ENCODE measurements around the gene GAB2. TPM values are rescaled to one million over a fixed set of nuclear protein-coding genes. Genes with fewer than 3 reads are reported as not detected.

Gene GAB2
- total RNA-seq, 4 donors from 2014 or later: 39.6 to 57.3 (median 46.6) TPM

- Histone ChIP-seq H3K36me3 (no peaks in the 10 kb centered on the region), H3K27me3 (no peaks in the 10 kb centered on the region), H3K9me3 (no peaks in the 10 kb centered on the region), H3K4me1 (peaks cover 0 to 56% (median 0%) of the 10 kb centered on the region in 4 donors), H3K27ac (no peak overlapping the region), H3K4me3 (no peak overlapping the region)
- TF ChIP-seq EP300 (IDR thresholded peaks at IDR 0.05): no peak
- no peak for TF ChIP-seq POLR2A (IDR thresholded peaks at IDR 0.05)
- TF ChIP-seq, protein P1, sequence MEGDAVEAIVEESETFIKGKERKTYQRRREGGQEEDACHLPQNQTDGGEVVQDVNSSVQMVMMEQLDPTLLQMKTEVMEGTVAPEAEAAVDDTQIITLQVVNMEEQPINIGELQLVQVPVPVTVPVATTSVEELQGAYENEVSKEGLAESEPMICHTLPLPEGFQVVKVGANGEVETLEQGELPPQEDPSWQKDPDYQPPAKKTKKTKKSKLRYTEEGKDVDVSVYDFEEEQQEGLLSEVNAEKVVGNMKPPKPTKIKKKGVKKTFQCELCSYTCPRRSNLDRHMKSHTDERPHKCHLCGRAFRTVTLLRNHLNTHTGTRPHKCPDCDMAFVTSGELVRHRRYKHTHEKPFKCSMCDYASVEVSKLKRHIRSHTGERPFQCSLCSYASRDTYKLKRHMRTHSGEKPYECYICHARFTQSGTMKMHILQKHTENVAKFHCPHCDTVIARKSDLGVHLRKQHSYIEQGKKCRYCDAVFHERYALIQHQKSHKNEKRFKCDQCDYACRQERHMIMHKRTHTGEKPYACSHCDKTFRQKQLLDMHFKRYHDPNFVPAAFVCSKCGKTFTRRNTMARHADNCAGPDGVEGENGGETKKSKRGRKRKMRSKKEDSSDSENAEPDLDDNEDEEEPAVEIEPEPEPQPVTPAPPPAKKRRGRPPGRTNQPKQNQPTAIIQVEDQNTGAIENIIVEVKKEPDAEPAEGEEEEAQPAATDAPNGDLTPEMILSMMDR (IDR thresholded peaks at IDR 0.05): no peak
- no peak for DNase-seq (ENCODE audit: low spot score in 2 of 2)
- WGBS, 2 donors: 85 to 86% methylated on average over 1 of the region's 1 CpG
Measured at GRCh38 chr11:78395597-78395996, 22.0 kb downstream of the GAB2 start.

- no peaks in the 10 kb centered on the region for H3K9me3 ChIP-seq
- TF ChIP-seq POLR2A (IDR thresholded peaks at IDR 0.05): no peak
- TF ChIP-seq EP300 (IDR thresholded peaks at IDR 0.05): no peak
- TF ChIP-seq, protein P1 (IDR thresholded peaks at IDR 0.05): no peak
- H3K36me3 ChIP-seq: no peaks in the 10 kb centered on the region
- no peaks in the 10 kb centered on the region for H3K27me3 ChIP-seq
- H3K27ac ChIP-seq: no peak overlapping the region
- 54 to 65% methylated on average over 2 of the region's 2 CpGs for WGBS, 2 donors
- H3K4me3 ChIP-seq: no peak overlapping the region
- peaks cover 0 to 49% (median 0%) of the 10 kb centered on the region in 4 donors for H3K4me1 ChIP-seq
- DNase-seq (ENCODE audit: low spot score in 2 of 2): no peak
Measured at GRCh38 chr11:78392854-78393253, 24.8 kb downstream of the GAB2 start.

DNA sequence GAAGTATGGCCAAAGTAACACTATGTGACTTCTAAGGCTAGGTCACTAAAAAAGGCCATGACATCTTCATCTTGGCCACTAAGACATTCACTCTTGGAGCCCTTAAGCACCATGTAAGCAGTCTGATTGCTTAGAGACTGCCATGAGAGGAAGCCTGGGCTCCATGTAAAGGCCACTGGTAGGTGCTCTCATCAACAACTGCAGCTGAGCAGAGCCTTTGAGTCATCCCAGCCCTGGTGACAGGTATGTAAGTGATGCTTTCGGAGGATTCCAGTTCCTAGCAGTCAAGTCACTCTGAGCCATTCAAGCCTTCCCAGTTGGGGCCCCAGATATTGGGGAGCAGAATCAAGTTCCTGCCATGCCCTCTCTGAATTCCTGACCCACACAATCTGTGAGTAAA, 26.2 kb downstream of the GAB2 start:
- 100% methylated on average over 1 of the region's 1 CpG for WGBS, 2 donors
- TF ChIP-seq, protein P1 (IDR thresholded peaks at IDR 0.05): no peak
- TF ChIP-seq POLR2A (IDR thresholded peaks at IDR 0.05) (no peak), EP300 (IDR thresholded peaks at IDR 0.05) (no peak)
- DNase-seq (ENCODE audit: low spot score in 2 of 2): no peak
- Histone ChIP-seq H3K27me3 (no peaks in the 10 kb centered on the region), H3K4me3 (no peak overlapping the region), H3K36me3 (no peaks in the 10 kb centered on the region), H3K9me3 (no peaks in the 10 kb centered on the region), H3K4me1 (peaks cover 0 to 37% (median 0%) of the 10 kb centered on the region in 4 donors), H3K27ac (no peak overlapping the region)

GRCh38 chr11:78390809-78391208, 26.8 kb downstream of the GAB2 start:
- H3K36me3 ChIP-seq: no peaks in the 10 kb centered on the region
- H3K9me3 ChIP-seq: no peaks in the 10 kb centered on the region
- DNase-seq (ENCODE audit: low spot score in 2 of 2): no peak
- WGBS, 2 donors: 72 to 74% methylated on average over 5 of the region's 5 CpGs
- no peak overlapping the region for H3K4me3 ChIP-seq
- H3K27me3 ChIP-seq: no peaks in the 10 kb centered on the region
- H3K27ac ChIP-seq: no peak overlapping the region
- no peak for TF ChIP-seq POLR2A (IDR thresholded peaks at IDR 0.05)
- TF ChIP-seq, protein P1 (IDR thresholded peaks at IDR 0.05): no peak
- TF ChIP-seq EP300 (IDR thresholded peaks at IDR 0.05): no peak
- H3K4me1 ChIP-seq: peaks cover 0 to 33% (median 0%) of the 10 kb centered on the region in 4 donors

DNA sequence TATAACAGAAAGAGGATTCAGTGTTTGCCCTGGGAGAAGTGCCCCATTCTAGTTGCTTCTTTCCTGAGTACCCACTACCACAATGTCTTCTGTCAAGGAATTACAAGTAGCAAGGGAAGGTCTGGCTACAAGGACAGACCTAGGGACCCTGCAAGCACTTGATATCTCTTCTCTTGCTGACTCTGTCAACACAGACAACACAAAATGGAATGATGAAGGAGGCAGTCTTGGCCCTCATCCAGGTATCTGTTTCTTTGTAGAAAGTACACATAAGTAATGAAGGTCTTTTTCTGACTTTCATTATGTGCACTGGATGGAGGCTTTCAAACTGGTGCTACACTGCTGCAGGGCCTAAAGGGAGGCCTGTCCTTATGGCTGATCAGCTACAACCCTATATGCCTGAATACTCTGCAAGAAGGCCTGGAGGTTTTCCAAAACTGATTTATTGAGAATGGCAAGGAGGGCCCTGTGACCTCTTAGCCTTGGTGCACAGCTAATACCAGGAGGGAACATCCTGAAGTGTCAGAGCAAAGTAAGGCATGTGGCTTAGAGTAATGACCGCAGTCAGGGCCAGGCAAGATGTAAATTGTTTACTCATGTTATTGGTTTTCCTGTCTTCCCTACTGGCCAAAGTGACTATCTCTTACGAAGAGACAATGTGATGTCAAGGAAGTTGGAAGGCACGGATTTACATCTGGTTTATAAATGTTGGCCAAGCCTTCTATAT, 31.2 kb downstream of the GAB2 start:
- Histone ChIP-seq H3K27me3 (no peaks in the 10 kb centered on the region), H3K9me3 (peaks cover 0 to 12% (median 0%) of the 10 kb centered on the region in 4 donors), H3K27ac (no peak overlapping the region), H3K36me3 (peaks cover 0 to 23% (median 0%) of the 10 kb centered on the region in 3 donors), H3K4me3 (no peak overlapping the region), H3K4me1 (peaks cover 0 to 18% (median 3%) of the 10 kb centered on the region in 4 donors)
- TF ChIP-seq EP300 (IDR thresholded peaks at IDR 0.05) (no peak), POLR2A (IDR thresholded peaks at IDR 0.05) (no peak)
- TF ChIP-seq, protein P1 (IDR thresholded peaks at IDR 0.05): no peak
- no peak for DNase-seq (ENCODE audit: low spot score in 2 of 2)
- WGBS, 2 donors: 89 to 92% methylated on average over 3 of the region's 3 CpGs

Data from tibial nerve (tissue), 4 donors.